Measurements from ENCODE around the gene ACAA1.

Gene ACAA1

GRCh38 chr3:38131621-38132369 is 5.1 kb downstream of the ACAA1 start:
- no peaks in the 10 kb centered on the region for H3K27me3 ChIP-seq (ENCODE audit: insufficient read depth, low read length)
- no peak overlapping the region for H3K27ac ChIP-seq (ENCODE audit: low read length)
- H3K4me1 ChIP-seq (ENCODE audit: insufficient read depth, low read length) = 0 out of 2 replicates have a peak, but pooled peaks cover 2% of the 10 kb centered on the region
- peaks cover 63% of the 10 kb centered on the region for H3K36me3 ChIP-seq (ENCODE audit: insufficient read depth, low read depth, low read length)
- H3K9me3 ChIP-seq (ENCODE audit: insufficient read depth, low read depth, low read length) = no peaks in the 10 kb centered on the region
- H3K9ac ChIP-seq (ENCODE audit: low read depth, low read length) = no peak overlapping the region
- no peak overlapping the region for H3K4me3 ChIP-seq (ENCODE audit: low read length)

DNA sequence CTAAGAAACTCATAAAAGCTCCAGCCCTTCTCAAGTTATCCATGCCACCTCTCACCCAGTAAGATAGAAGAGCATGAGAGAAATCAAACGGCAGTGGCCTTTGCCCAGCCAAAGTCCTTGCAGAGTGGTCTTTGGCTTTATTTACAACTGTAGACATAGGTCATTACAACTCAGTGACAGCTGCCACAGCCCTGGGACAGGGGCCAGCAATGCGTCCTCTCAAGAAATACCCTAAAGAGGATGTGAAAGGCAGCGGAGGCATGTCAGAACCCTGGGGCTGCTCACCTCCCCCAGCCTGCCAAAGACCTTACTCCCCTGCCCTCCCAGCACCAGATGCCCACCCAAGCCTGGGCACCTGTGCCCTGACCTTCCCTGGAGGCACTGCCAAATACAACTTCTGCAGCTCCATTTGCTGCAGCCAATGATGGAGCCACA is 6.3 kb downstream of the ACAA1 start:
- Histone ChIP-seq H3K36me3 (ENCODE audit: insufficient read depth, low read depth, low read length) (peaks cover 74% of the 10 kb centered on the region), H3K27me3 (ENCODE audit: insufficient read depth, low read length) (no peaks in the 10 kb centered on the region), H3K4me3 (ENCODE audit: low read length) (no peak overlapping the region), H3K9ac (ENCODE audit: low read depth, low read length) (no peak overlapping the region), H3K27ac (ENCODE audit: low read length) (no peak overlapping the region), H3K9me3 (ENCODE audit: insufficient read depth, low read depth, low read length) (no peaks in the 10 kb centered on the region), H3K4me1 (ENCODE audit: insufficient read depth, low read length) (0 out of 2 replicates have a peak, but pooled peaks cover under 1% of the 10 kb centered on the region)

- no peak overlapping the region for H3K4me3 ChIP-seq (ENCODE audit: low read length)
- peaks cover 86% of the 10 kb centered on the region for H3K36me3 ChIP-seq (ENCODE audit: insufficient read depth, low read depth, low read length)
- H3K9ac ChIP-seq (ENCODE audit: low read depth, low read length) = no peak overlapping the region
- no peaks in the 10 kb centered on the region for H3K27me3 ChIP-seq (ENCODE audit: insufficient read depth, low read length)
- no peak overlapping the region for H3K27ac ChIP-seq (ENCODE audit: low read length)
- no peaks in the 10 kb centered on the region for H3K4me1 ChIP-seq (ENCODE audit: insufficient read depth, low read length)
- no peaks in the 10 kb centered on the region for H3K9me3 ChIP-seq (ENCODE audit: insufficient read depth, low read depth, low read length)
These were observed 7.9 kb downstream of the ACAA1 start for GRCh38 chr3:38129058-38129457.

DNA sequence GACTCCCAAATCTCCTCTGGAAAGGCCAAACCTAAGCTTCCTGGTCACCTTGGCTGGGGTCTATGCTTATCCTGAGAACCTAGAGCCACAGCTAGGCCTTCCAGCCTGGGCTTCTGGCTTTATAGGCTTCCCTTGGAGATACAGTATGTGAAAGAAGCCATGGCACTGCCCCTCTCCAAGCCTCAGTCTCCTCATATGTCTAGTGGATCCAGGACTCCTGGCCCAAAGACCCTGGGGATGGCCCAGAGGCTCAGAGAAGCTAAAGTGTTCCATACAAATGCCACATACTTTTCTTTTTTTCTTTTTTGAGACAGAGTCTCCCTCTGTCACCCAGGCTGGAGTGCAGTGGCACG is 8.6 kb downstream of the ACAA1 start:
- Histone ChIP-seq H3K4me3 (ENCODE audit: low read length) (no peak overlapping the region), H3K27me3 (ENCODE audit: insufficient read depth, low read length) (no peaks in the 10 kb centered on the region), H3K9me3 (ENCODE audit: insufficient read depth, low read depth, low read length) (no peaks in the 10 kb centered on the region), H3K36me3 (ENCODE audit: insufficient read depth, low read depth, low read length) (peaks cover 82% of the 10 kb centered on the region), H3K4me1 (ENCODE audit: insufficient read depth, low read length) (no peaks in the 10 kb centered on the region), H3K9ac (ENCODE audit: low read depth, low read length) (no peak overlapping the region), H3K27ac (ENCODE audit: low read length) (no peak overlapping the region)

DNA sequence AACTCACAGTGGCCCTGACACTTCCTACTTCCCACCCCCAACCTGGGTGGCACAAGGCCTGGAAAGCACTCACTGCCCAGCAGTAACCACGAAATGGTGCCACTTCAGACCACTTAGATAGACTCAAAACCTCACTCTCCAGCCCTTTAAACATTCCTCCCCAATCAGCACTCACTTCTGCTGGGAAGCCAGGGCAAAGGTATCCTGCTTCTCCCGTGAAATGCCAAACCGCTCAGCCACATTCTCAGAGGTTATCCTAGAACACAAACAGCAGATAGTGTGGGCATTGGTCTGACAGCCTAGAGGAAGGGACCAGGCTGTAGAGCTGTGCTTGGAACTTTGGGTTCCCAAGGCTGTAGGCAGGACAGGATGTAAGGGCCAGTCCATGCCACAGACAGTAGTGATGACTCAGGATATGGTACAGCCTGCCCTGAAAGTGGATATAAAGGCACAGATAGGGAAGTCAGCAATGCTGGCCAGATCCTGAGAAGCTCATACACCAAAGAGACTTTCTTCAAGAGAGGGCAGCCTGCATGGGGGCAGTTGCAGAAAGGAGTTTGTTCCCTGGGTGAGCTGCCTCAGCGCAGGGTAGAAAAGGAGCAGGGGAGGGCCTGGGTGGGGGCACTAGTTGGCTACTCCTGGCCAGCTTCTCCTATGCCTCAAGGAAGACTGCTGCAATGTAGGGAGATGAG is 9.2 kb downstream of the ACAA1 start:
- Histone ChIP-seq H3K36me3 (ENCODE audit: insufficient read depth, low read depth, low read length) (peaks cover 82% of the 10 kb centered on the region), H3K27me3 (ENCODE audit: insufficient read depth, low read length) (no peaks in the 10 kb centered on the region), H3K9me3 (ENCODE audit: insufficient read depth, low read depth, low read length) (no peaks in the 10 kb centered on the region), H3K27ac (ENCODE audit: low read length) (no peak overlapping the region), H3K4me3 (ENCODE audit: low read length) (no peak overlapping the region), H3K9ac (ENCODE audit: low read depth, low read length) (no peak overlapping the region), H3K4me1 (ENCODE audit: insufficient read depth, low read length) (no peaks in the 10 kb centered on the region)

DNA sequence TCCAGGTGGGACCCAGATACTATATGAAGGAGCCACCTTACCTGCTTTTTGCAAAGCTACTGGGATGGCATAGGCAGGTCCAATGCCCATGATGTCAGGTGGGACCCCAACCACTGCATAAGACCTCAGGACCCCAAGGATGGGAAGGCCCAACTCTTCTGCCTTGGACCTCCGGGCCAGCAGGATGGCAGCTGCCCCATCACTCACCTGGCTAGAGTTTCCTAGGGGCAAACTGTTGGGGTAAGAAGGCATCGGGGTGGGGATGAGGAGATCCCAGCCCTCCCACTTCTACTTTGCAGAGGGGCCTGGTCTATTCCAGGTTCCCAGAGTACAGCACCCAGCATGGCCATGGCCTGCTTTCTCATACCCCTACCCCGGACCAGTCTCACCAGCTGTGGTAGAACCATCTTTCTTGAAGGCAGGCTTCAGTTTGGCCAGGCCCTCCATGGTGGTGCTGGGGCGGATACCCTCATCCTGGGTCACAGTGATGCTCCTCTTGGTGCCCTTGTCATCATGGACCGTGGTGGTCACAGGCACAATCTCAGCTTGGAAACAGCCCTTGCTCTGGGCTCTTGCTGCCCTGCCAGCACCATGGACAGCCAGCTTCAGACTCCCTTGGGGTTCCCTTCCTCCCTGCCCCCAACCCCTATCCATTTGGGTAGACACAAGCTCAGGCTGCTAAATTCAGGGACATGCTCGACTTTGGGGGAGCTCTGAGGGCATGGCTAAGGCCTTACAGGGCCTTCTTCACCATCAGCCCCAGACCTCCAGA is 10.6 kb downstream of the ACAA1 start:
- H3K27ac ChIP-seq (ENCODE audit: low read length) = no peak overlapping the region
- H3K4me1 ChIP-seq (ENCODE audit: insufficient read depth, low read length) = no peaks in the 10 kb centered on the region
- no peak overlapping the region for H3K4me3 ChIP-seq (ENCODE audit: low read length)
- no peaks in the 10 kb centered on the region for H3K9me3 ChIP-seq (ENCODE audit: insufficient read depth, low read depth, low read length)
- H3K9ac ChIP-seq (ENCODE audit: low read depth, low read length) = no peak overlapping the region
- H3K36me3 ChIP-seq (ENCODE audit: insufficient read depth, low read depth, low read length) = peaks cover 91% of the 10 kb centered on the region
- no peaks in the 10 kb centered on the region for H3K27me3 ChIP-seq (ENCODE audit: insufficient read depth, low read length)

DNA sequence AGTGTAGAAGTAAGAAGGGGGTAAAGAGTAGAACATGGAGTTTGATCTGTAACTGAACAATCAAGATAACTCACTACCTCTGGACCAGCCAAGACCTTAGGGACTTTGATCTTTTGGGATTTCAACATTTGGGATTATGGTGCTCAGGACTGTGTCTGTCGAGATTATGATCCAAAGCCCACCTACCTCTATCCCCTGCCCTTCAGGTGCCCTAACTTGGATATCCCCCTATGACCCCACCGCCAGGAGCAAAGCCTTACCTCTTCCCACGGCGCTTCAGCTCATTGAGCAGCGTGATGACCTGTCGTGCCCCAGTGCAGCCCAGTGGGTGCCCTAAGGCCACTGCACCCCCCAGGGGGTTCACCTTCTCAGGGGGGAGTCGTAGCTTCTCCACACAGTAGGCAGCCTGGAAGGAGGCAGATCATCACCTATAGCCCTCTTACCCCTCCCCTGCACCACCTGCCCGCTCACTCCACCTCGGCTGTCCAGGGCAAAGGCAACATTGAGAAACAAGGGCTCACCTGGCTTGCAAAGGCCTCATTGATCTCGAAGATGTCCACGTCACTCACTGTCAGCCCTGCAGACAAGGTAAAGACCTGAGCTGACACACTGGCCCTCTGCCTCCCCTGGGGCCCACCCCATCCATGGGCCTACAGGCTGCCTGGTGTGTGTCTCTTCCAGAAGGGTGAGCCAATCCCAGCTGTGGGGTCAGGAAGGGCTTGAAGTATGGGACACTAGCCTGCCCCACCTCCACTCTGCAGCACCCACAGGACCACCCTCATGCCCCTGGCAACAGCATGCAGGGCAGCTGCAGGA is 11.4 kb downstream of the ACAA1 start:
- H3K4me3 ChIP-seq (ENCODE audit: low read length) = no peak overlapping the region
- H3K27me3 ChIP-seq (ENCODE audit: insufficient read depth, low read length) = no peaks in the 10 kb centered on the region
- H3K9me3 ChIP-seq (ENCODE audit: insufficient read depth, low read depth, low read length) = no peaks in the 10 kb centered on the region
- H3K9ac ChIP-seq (ENCODE audit: low read depth, low read length) = no peak overlapping the region
- peaks cover 86% of the 10 kb centered on the region for H3K36me3 ChIP-seq (ENCODE audit: insufficient read depth, low read depth, low read length)
- H3K4me1 ChIP-seq (ENCODE audit: insufficient read depth, low read length) = no peaks in the 10 kb centered on the region
- no peak overlapping the region for H3K27ac ChIP-seq (ENCODE audit: low read length)

GRCh38 chr3:38124324-38125122 is 12.4 kb downstream of the ACAA1 start:
- peaks cover 79% of the 10 kb centered on the region for H3K36me3 ChIP-seq (ENCODE audit: insufficient read depth, low read depth, low read length)
- no peaks in the 10 kb centered on the region for H3K27me3 ChIP-seq (ENCODE audit: insufficient read depth, low read length)
- H3K4me1 ChIP-seq (ENCODE audit: insufficient read depth, low read length) = no peaks in the 10 kb centered on the region
- no peaks in the 10 kb centered on the region for H3K9me3 ChIP-seq (ENCODE audit: insufficient read depth, low read depth, low read length)
- no peak overlapping the region for H3K27ac ChIP-seq (ENCODE audit: low read length)
- H3K4me3 ChIP-seq (ENCODE audit: low read length) = no peak overlapping the region
- H3K9ac ChIP-seq (ENCODE audit: low read depth, low read length) = no peak overlapping the region

DNA sequence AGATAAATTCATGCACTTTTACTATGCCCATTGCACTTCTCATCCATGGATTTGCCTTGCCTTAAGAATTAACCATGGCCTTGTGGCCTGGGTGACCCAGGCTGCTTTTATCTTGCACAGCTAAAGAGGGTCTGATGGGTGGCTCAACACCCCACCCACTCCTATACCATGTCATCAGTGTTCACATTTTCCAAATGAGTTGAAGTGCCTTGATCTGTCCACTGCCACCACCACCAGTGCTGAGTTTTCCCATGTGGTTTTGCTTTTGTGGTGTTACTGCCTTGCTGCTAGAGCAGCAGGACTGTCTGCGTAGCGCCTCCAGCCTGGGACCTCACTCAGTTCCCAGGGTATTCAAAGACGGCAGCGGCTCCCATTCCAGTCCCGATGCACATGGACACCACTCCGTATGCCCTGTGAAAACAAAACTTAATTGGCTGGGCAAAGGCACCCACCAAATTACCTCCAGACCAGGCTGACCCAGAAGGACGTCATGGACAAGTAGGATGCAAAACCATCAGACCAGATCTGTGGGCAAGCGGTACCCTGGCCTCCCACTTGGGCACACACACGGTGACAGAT is 14.1 kb downstream of the ACAA1 start:
- no peak overlapping the region for H3K27ac ChIP-seq (ENCODE audit: low read length)
- H3K27me3 ChIP-seq (ENCODE audit: insufficient read depth, low read length) = no peaks in the 10 kb centered on the region
- no peak overlapping the region for H3K9ac ChIP-seq (ENCODE audit: low read depth, low read length)
- H3K9me3 ChIP-seq (ENCODE audit: insufficient read depth, low read depth, low read length) = no peaks in the 10 kb centered on the region
- H3K36me3 ChIP-seq (ENCODE audit: insufficient read depth, low read depth, low read length) = peaks cover 64% of the 10 kb centered on the region
- no peaks in the 10 kb centered on the region for H3K4me1 ChIP-seq (ENCODE audit: insufficient read depth, low read length)
- H3K4me3 ChIP-seq (ENCODE audit: low read length) = no peak overlapping the region

GRCh38 chr3:38121832-38122461 is 15.0 kb downstream of the ACAA1 start:
- Histone ChIP-seq H3K36me3 (ENCODE audit: insufficient read depth, low read depth, low read length) (peaks cover 55% of the 10 kb centered on the region), H3K27ac (ENCODE audit: low read length) (no peak overlapping the region), H3K4me3 (ENCODE audit: low read length) (no peak overlapping the region), H3K9me3 (ENCODE audit: insufficient read depth, low read depth, low read length) (no peaks in the 10 kb centered on the region), H3K9ac (ENCODE audit: low read depth, low read length) (no peak overlapping the region), H3K27me3 (ENCODE audit: insufficient read depth, low read length) (no peaks in the 10 kb centered on the region), H3K4me1 (ENCODE audit: insufficient read depth, low read length) (no peaks in the 10 kb centered on the region)
